NK-92 treated with Interleukin-12 subunit alpha and Interleukin-12 subunit beta, amount 100 ng/mL, for 24 hours (cell line): ENCODE measurements around the gene KCNQ2.

Experiments used
- DNase-seq: peaks from one replicate; lab custom pipeline; 2025; lab: John Stamatoyannopoulos, UW

Gene KCNQ2

DNA sequence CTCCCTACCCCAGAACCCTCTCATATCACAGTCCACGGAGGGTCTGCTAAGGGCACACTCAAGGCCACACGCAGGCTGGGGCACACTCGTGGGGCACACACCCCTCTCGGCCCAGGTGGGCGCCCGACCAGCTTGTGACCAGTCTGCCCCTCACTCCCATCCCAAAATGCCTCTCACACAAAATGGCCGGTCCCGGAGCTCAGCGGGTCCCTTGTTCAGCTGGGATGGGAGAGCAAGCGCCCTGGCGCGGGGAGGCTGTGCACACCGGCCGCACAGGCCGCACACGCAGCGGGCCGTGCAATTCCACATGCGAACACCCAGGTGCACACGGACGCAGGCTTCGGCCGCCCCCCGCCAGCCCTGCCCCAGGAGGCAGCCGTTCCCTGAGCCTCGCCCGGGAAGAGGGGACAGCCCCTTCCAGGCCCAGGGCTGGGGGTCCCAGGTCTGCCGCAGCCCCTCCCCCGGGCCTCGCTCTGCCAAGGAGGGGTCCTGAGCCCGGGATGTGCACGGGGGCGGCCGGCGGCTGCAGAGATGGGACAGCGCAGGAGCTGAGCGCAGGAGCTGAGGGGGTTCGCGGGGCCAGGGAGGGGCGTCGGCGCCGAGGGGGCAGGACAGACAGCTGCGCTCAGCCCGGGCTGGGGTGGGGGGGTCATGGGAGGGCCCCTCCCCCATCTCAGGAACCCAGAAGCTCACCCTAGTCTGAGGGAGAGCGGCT lies 1.3 kb downstream of the KCNQ2 start:
- DNase-seq: no peak

DNA sequence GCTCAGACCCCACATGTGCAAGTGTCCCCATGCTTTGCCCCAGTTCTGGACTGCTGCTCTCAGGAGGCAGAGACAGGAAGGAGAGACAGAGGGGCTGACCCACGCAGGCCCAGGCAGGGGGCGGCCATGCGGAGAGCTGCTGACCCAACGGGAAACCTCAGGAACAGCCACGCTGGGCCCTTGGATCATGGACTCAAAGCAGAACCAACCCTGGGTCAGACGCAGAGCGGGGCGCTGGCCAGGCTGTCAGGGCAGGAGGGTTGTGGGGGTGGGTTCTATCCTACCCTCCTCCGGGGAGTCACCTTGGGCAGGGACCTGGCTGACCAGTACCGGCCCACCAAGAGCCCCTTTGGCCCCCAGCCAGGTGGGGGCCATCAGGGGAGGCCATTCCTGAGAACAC lies 2.0 kb downstream of the KCNQ2 start:
- no peak for DNase-seq

DNA sequence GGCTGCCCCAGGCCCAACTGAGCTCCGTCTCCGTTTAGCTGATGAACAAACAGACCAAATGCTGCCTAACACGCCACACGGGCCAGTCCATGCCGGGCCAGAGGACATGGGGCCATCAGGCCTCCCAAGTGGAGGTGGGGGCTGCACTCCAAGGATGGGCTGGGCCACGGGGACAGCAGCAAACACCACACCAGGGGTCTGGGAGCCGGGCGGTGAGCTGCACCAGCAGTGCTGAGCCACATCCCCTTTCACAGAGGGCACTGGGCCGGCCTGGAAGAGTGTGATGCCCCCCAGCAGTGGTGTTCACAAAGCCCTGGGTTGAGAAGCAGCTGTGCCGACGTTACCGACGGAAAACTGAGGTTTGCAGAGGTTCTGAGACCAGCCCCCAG lies 2.7 kb downstream of the KCNQ2 start:
- no peak for DNase-seq

DNA sequence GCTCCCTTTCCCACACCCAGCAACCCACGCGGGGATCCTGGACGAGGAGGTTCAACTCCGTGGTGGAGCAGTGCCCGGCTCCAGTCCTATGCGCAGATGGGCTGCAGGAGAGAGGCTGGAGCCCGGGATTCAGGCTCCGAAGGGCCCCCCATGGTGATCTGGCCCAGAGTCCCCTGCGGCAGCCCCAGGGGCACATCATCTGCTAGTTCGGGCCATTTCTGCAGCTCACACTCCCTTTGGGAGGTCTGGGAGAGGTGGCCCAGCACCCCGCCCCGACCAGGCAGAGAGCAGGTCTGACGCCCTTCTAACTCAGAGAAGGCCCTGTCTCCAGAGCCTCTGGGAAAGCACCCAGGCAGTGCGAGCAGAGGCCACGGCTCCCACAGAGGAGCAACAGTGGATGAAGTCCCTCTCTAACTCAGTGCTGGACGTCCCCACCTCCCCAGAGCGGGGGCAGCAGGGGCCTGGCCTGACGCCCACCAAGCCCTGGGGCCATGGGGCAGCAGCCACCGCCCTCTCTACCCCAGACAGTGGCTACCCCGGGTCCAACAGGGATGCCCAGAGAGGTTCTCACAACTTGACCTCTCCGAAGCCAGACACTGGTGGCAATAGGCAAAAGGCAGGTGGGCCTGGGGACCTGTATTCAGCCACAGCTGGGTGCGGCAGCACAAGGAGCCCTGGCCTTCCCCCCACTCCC lies 3.3 kb downstream of the KCNQ2 start:
- DNase-seq: no peak

DNA sequence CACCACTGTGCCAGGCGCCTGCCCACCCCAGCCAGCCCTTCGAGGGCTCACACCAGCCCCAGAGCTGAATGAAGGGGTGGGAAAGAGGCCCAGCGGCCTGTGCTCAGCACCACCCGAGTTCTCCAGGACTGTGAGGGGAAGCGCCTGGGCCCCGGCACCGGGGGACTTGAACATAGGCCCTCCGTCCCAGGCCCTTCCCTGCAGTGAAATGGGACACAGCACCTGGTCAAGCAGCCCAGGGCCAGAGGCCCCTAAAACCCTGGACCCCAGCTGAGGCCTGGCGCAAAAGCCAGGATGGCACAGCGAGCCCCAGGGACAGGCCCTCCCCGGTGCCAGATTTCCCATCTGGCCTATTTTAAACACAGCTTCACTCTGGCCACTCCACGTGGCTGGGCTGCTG lies 4.0 kb downstream of the KCNQ2 start:
- DNase-seq: no peak

DNA sequence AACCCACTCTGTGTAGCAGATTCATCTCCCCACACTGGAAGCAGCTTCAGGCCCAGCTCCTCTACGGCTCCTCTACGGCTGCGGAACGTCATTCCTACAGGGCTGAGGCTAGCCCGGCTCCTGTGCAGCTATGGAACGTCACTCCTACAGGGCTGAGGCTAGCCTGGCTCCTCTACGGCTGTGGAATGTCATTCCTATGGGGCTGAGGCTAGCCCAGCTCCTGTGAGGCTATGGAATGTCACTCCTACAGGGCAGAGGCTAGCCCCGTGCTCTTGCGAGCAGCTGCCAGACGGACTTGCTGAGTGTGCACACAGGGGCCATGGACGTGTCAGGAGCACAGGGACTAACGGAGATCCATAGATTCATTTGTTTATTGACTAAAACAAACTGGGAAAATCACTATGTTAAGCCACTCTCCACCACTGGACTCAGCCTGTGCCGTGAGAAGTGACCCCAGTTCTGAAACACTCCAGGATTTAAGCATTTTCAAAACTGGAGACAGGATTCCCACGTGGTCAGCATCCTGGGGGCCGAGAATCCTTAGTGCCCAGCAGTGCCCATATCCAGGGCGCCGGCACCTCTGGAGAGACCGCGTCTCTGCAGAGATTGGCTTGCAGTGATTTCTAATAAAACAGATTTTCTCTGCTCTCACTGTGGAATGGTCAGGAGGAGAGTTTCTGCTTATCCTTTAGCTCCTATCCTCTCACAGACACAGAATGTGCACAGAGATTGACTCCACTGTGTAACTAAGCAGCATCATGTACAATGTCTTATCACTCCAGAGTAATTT lies 5.0 kb downstream of the KCNQ2 start:
- no peak for DNase-seq

DNA sequence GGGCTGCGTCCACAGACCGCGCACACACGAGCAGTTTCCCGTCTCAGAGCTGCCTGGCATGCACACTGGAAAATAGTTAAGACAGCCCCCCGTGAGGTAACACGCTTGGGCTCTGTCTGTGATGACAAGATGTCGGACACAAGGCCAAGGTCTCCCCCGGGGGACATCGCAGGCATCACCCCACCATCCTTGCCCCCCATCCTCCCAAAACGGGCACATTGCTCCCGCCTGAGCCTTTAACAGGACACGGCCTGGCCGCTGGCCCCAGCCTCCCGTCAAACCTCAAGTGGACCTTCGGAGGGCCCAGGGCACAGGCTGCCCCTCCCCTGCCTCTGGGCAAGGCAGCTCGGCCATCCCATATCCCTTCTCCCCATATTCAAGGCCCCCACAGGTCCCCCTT lies 5.6 kb downstream of the KCNQ2 start:
- no peak for DNase-seq

DNA sequence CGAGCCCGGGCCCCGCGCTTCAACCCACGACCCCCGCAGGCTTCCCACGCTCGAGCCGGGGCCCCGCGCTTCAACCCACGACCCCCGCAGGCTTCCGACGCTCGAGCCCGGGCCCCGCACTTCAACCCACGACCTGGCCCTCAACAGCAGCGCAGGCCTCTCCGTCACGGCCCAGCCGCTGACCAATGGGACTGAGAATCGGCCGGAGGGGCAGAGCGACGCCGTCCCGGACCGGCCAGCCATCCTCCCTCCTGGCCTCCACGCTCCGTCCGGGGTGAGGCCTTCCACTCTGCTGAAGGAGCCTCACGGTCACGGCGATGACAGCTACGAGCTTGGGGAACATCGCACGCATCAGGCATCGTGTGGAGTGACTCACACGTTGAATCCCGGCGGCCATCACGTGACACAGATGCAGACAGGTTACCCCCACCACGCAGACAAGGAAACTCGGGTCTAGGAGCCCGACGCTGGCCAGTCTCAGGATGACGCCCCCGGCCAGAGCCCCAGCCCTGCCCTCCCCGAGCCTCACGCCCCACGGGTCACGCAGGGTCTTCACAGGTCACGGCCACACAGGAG lies 6.1 kb downstream of the KCNQ2 start:
- no peak for DNase-seq

DNA sequence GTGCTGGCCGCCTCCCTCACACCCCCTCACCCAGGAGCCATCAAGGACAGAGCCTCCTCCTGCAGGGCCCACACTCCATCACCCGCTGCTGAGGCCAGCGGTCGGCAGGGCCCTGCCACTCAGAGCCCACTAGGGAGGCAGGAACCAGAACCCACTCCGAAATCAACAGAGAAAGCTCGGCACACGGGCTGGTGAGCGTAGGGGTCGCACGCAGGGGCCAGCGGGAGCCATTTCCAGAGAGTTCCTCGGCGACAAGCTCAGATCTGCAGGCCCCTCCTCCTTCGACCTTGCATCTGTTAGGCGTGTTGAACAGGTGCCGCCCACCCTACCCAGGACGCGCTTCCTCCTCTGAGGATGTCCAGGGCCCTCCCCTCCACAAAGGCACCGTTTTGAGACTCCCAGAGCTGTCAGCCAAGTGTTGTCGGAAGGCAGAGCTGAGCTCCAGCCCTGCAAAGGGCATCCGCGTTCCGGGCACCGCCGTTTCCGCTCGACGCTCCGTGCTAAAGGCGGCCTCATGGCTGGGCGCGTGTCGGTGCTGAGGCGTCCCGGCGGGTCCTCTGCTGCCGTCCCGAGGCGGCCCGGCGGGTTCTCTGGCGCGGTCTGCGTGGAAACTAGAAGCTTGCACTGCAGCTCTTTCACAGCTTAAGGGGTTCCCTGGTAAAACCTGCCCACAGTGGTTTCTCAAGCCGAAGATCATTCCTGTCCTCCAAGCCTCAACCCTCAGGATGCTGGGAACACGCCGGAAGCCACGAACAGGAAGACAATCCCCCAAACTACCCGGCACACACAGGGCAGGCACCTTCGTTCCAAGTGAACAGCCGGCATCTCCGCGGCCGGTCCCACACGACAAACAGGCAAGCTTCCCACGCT lies 6.8 kb downstream of the KCNQ2 start:
- DNase-seq: no peak

DNA sequence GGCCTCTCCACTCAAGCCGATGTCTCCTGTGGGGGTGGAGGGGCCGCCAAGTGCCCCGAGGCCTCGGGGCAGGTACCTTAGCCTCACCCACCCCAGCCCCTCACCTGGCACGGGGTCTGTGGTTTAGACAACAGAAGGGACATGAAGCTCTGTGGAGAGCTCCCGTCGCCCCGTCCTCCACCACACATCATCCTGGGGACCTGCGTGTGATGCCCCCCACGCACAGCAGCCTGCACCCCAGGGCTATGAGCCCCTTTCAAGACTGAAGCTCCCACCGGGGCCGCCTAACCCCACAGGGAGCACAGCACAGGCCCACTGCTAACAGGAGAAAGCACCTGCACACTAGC lies 8.2 kb downstream of the KCNQ2 start:
- no peak for DNase-seq

DNA sequence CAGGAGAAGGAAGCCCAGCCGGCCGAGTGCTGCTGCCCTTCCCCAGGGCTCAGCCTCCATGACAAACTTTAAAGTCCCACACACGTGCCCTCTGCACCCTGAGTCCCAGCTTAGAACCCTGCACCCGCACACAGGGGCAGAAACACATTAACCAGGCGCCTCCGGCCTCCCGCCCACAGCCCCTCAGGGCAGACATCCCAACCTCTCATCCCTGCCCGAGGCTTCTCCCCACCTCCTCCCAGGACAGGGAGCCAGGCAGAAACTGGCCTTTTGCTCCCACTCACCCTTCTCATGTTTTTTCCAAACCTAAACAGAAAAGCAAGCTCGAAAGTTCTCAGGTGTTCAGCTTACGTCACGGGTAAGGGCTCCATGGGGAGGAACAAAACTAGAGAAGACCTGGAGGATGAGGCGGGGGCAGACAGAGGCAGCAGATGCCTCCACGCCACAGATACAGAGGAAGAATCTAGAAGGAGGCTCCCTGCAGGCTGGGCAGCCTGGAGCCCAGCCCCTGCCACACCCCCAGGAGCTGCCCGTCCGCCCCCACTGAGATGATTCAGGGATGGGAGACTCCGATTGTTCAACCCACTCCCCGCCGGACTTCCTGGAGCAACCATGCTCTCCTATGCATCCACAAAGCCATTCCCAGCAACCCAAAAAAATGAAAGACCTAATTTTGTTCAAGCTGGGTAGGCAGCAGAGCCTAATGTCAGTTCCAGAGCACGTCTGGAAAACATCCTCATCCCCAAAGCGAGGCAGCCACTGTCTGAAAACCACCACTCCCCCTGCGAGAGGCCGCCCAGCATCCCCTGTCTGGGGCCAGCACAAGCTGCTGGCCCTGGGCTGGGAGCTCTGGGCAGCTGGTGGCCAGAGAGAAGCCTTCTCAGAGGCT lies 8.8 kb downstream of the KCNQ2 start:
- DNase-seq: no peak

DNA sequence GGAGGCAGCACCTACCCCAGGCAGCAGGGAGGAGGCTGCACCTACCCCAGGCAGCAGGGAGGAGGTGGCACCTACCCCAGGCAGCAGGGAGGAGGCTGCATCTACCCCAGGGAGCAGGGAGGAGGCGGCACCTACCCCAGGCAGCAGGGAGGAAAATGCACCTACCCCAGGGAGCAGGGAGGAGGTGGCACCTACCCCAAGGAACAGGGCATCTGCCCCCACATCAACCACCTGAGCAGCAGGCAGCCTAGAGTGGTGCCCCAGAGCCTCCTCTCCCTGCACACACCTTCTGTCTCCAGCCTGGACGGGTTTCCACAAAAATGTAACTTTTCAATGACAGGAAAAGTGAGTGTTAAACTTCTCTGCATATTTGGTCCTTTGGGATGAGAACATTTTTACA lies 10.2 kb downstream of the KCNQ2 start:
- DNase-seq: no peak

DNA sequence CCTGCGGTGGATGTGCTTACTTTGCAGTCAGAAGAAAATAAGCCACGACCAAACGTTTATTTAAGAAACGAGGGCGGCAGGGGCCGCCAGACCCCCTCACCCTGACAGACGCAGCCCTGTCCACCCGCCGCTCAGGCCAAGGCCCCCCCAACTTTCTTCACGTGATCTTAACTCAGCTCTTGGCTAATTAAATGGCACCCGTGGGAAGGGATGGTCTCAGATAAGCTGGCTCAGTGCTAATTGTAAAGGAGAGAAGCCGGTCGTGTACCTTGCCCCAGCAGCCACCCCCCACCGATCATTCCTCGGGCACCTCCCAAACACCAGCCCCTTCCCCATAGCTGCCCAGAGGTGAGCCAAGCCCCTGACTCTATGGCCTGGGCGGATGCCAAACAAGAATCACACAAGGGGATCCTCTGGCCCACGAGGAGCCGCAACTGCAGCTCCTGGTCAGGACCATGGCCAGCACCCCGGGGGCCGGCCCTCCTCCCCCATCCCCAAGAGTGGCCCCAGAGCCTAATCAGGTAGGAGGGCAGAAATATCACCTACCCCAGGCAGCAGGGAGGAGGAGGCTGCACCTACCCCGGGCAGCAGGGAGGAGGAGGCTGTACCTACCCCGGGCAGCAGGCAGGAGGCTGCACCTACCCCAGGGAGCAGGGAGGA lies 11.2 kb downstream of the KCNQ2 start:
- no peak for DNase-seq

DNA sequence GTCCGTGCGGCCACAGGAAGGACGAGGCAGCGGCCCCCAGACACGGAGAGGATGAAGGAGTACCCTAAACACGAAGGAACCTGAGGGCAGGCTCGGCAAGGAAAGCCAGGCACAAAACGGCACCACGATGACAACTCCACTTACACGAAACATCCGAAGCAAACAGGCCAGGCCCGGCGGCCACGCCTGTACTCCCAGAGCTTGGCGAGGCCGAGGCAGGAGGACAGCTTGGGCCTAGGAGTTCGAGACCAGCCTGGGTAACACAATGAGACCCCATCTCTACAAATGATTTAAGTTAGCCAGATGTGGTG lies 13.4 kb downstream of the KCNQ2 start:
- DNase-seq: no peak

DNA sequence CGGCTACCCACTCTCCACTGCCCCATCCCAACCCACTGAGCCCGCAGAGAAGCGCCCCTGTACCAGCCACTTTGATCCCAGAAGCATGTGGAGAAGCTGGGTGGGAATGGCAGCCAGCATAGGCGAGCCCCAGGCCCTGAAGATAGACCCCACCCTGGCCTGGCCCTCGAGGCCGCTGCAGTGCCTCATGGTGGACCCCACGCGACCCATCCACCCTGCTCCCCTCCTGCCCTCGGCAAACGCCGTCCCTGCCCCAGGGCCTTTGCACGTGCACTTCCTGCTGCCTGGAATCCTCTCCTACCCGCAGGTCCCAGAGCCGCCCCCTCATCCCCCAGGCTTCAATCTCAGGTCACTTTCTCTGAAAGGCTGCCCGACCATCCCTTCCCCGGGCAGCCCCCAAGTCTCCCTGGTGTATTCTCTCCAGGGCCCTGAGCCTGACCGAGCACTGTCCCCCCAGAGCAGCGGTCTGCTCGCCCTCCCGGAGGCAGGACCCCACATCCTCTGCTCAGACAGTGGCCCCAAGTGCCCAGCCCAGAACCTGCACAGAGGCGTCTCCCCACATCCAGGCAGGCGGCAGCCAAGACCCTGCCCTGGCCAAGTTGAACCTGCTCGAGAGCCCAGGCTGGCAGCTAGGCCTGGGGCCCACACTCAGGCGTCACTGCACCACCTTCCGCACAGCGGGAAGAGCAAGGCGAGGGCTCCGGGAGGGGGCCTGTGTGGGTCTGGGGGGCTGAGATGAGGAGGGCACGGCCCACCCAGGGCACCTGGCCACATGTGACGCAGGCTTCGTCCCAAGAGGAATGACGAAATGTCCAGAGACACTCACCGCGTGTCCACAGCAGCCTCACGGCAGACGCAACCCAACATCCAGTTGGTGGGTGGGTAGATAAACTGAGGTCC lies 14.0 kb downstream of the KCNQ2 start:
- no peak for DNase-seq

DNA sequence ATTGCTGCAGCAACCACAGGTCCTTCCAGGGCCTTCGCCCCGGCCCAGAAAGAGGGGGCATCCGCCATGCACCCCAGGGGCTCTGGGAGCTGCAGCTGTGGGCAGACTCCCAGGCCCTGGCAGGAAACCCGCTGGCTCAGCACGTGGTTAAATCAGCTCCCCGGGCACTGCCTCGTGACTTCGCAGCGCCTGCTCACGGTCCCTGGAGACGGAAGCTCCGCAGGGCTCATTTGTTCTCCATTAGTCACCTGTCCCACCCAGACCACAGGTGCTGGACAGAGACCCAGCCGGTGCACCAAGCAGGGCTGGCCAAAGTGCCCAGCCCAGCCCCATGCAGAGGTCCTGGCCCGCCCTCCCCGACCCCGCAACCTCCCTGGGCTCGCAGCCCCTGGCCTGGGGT lies 14.7 kb downstream of the KCNQ2 start:
- no peak for DNase-seq

DNA sequence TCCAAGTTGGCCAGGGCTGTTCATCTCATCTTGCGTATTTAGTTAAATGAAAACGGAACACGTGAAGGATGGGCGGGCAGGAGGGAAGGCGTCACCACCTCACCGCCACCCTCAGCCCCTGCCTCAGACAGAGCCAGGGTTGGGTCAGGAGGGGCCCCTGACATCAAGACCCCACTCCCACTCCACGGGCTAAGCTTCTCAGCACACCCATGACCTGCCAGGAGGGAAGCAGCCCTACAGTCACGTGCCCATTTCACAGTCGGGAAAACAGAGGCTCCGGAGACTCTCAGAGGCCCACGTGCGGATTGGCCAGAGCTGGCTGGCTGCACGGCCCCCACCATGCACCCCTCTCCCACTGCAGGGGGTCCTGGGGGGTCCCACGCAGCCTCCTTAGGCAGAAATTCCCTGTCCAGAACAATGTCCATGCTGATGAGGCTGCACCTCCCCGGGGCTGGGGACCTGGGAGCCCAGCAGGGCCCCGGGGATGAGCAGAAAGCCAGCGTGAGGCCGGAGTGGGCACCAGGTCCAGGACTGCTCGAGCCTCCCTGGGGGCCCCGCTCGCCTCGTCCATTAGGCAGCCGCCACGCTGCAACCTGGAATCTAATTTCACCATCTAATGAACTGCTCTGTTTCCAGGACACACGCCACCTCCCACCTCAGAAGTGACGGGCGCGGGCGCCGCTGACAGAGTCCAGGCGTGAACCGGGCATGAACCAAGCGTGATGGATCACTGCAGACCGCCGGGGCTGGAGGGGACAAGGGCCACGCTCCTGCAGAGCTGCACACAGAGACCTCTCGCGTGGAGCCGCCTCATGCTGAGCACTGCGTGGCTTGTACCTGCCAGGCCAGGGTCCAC lies 15.8 kb downstream of the KCNQ2 start:
- DNase-seq: no peak

DNA sequence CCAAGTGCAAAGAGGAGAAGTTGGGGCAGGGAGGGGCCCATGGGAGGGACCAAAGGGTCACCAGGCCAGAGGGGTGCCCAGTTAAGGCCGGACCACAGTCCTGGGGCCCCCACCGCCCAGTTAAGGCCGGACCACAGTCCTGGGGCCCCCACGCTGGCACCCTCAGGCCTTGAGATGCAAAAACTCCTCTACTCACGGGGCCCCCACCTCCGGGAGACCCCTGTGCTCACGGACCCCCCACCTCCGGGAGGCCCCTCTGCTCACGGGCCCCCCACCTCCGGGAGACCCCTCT lies 16.9 kb downstream of the KCNQ2 start:
- DNase-seq: no peak
